H9 (cell line): ENCODE results near the gene IL26. TPM values are rescaled to one million over a fixed set of nuclear protein-coding genes. Genes with fewer than 3 reads are reported as not detected.

Source experiments
- DNase-seq: peaks from one replicate; pipeline ENCODE4 v3.0.0-alpha.2; 2017
- H2AFZ ChIP-seq: one replicate; pipeline ENCODE4 v1.6.1; 2013; ENCODE audit warnings: mild to moderate bottlenecking, low read length, control low read depth, moderate library complexity
- H2AK5ac ChIP-seq: 2 replicates; pipeline ENCODE4 v1.6.1; 2013; ENCODE audit warnings: low read length, control low read depth, mixed read lengths; ENCODE audit not compliant: insufficient read length
- H2BK120ac ChIP-seq: one replicate; pipeline ENCODE4 v1.6.1; 2013; ENCODE audit warnings: low read depth, mild to moderate bottlenecking, low read length, control low read depth, inconsistent platforms; ENCODE audit not compliant: poor library complexity, severe bottlenecking
- H2BK12ac ChIP-seq: 2 replicates; pipeline ENCODE4 v1.6.1; 2013; ENCODE audit warnings: low read length, control low read depth, mixed read lengths, low read depth; ENCODE audit not compliant: insufficient read length
- H2BK15ac ChIP-seq: 2 replicates; pipeline ENCODE4 v1.6.1; 2013; ENCODE audit warnings: low read depth, low read length, control low read depth
- H2BK20ac ChIP-seq: one replicate; pipeline ENCODE4 v1.6.1; 2013; ENCODE audit warnings: low read depth, mild to moderate bottlenecking, low read length, control low read depth, inconsistent platforms; ENCODE audit not compliant: poor library complexity, severe bottlenecking
- H2BK5ac ChIP-seq: 2 replicates; pipeline ENCODE4 v1.6.1; 2013; ENCODE audit warnings: low read length, control low read depth, mixed read lengths; ENCODE audit not compliant: insufficient read length
- H3K14ac ChIP-seq: 2 replicates; pipeline ENCODE4 v1.6.1; 2013; ENCODE audit warnings: low read length, control low read depth; ENCODE audit not compliant: insufficient read depth
- H3K18ac ChIP-seq: 2 replicates; pipeline ENCODE4 v1.6.1; 2013; ENCODE audit warnings: low read depth, mild to moderate bottlenecking, mixed read lengths, low read length, control low read depth; ENCODE audit not compliant: insufficient read length
- H3K23ac ChIP-seq: 2 replicates; pipeline ENCODE4 v1.6.1; 2013; ENCODE audit warnings: low read length, control low read depth, mixed read lengths, low read depth; ENCODE audit not compliant: insufficient read length
- H3K23me2 ChIP-seq: 2 replicates; pipeline ENCODE4 v1.6.1; 2013; ENCODE audit warnings: low read depth, mild to moderate bottlenecking, mixed read lengths, low read length, control low read depth; ENCODE audit not compliant: insufficient read length, poor library complexity, severe bottlenecking
- H3K27ac ChIP-seq: 2 replicates; pipeline ENCODE4 v1.5.1; 2013; ENCODE audit warnings: low read length, control low read depth, mixed read lengths, low read depth; ENCODE audit not compliant: insufficient read length
- H3K27me3 ChIP-seq: 2 replicates; pipeline ENCODE4 v1.6.1; 2013; ENCODE audit warnings: low read length, control low read depth, inconsistent platforms; ENCODE audit not compliant: insufficient read depth
- H3K4ac ChIP-seq: 2 replicates; pipeline ENCODE4 v1.6.1; 2013; ENCODE audit warnings: low read depth, mild to moderate bottlenecking, control low read depth, inconsistent platforms, low read length, moderate library complexity
- H3K4me1 ChIP-seq: 2 replicates; pipeline ENCODE4 v1.6.1; 2013; ENCODE audit warnings: low read length, control low read depth, inconsistent platforms; ENCODE audit not compliant: insufficient read depth
- H3K4me2 ChIP-seq: 2 replicates; pipeline ENCODE4 v1.6.1; 2013; ENCODE audit warnings: low read length, control low read depth, mixed read lengths; ENCODE audit not compliant: insufficient read length, insufficient read depth
- H3K56ac ChIP-seq: 2 replicates; pipeline ENCODE4 v1.6.1; 2013; ENCODE audit warnings: low read depth, mild to moderate bottlenecking, mixed read lengths, low read length, control low read depth; ENCODE audit not compliant: insufficient read length
- H3K79me1 ChIP-seq: 2 replicates; pipeline ENCODE4 v1.6.1; 2013; ENCODE audit warnings: low read depth, mild to moderate bottlenecking, moderate library complexity, low read length, control low read depth, inconsistent platforms; ENCODE audit not compliant: insufficient read depth, poor library complexity, severe bottlenecking
- H3K79me2 ChIP-seq: 2 replicates; pipeline ENCODE4 v1.6.1; 2013; ENCODE audit warnings: low read length, control low read depth, inconsistent platforms; ENCODE audit not compliant: insufficient read depth
- H3K9ac ChIP-seq: 2 replicates; pipeline ENCODE4 v1.6.1; 2013; ENCODE audit warnings: low read length, control low read depth, mixed read lengths; ENCODE audit not compliant: insufficient read length; ENCODE audit errors: extremely low read depth
- H3K9me3 ChIP-seq: one replicate; pipeline ENCODE4 v1.6.1; 2013; ENCODE audit warnings: low read depth, low read length, inconsistent platforms; ENCODE audit not compliant: control insufficient read depth
- H3T11ph ChIP-seq: one replicate; pipeline ENCODE4 v1.6.1; 2013; ENCODE audit warnings: mild to moderate bottlenecking, low read length, control low read depth, inconsistent platforms
- H4K20me1 ChIP-seq: one replicate; pipeline ENCODE4 v1.6.1; 2013; ENCODE audit not compliant: control insufficient read depth, insufficient read length, insufficient read depth
- H4K5ac ChIP-seq: 2 replicates; pipeline ENCODE4 v1.6.1; 2013; ENCODE audit warnings: low read depth, mild to moderate bottlenecking, mixed read lengths, low read length, control low read depth; ENCODE audit not compliant: insufficient read length
- H4K8ac ChIP-seq: replicated peaks from 2 replicates; pipeline ENCODE4 v1.6.1; 2013; ENCODE audit warnings: low read length, control low read depth, mixed read lengths, low read depth; ENCODE audit not compliant: insufficient read length
- H4K91ac ChIP-seq: 2 replicates; pipeline ENCODE4 v1.6.1; 2013; ENCODE audit warnings: low read depth, mild to moderate bottlenecking, moderate library complexity, mixed read lengths, low read length, control low read depth; ENCODE audit not compliant: insufficient read length
- H3K27ac Mint-ChIP-seq, 3 experiments: 2 replicates in 2 of 3; 3 replicates in 1 of 3; pipeline ENCODE4 v1.8.0; 2020 to 2021; ENCODE audit warnings: mixed read lengths in 3 of 3, mild to moderate bottlenecking in 1 of 3, moderate library complexity in 1 of 3
- H3K27me3 Mint-ChIP-seq: 2 replicates; pipeline ENCODE4 v1.8.0; 2021; ENCODE audit warnings: low read depth, mild to moderate bottlenecking, moderate library complexity, mixed read lengths
- H3K36me3 Mint-ChIP-seq, 3 experiments: 2 replicates in 2 of 3; 3 replicates in 1 of 3; pipeline ENCODE4 v1.8.0; 2020 to 2021; ENCODE audit warnings: low read depth in 3 of 3, mixed read lengths in 3 of 3; ENCODE audit not compliant: insufficient read depth in 1 of 3
- H3K4me1 Mint-ChIP-seq, 2 experiments: 2 replicates each; pipeline ENCODE4 v1.8.0; 2020; ENCODE audit warnings: mixed read lengths in 2 of 2
- H3K4me3 Mint-ChIP-seq, 2 experiments: 2 replicates in 1 of 2; 3 replicates in 1 of 2; pipeline ENCODE4 v1.8.0; 2020 to 2021; ENCODE audit warnings: mild to moderate bottlenecking in 2 of 2, mixed read lengths in 2 of 2, moderate library complexity in 1 of 2
- H3K9me3 Mint-ChIP-seq, 2 experiments: 2 replicates in 1 of 2; 3 replicates in 1 of 2; pipeline ENCODE4 v1.8.0; 2020; ENCODE audit warnings: mild to moderate bottlenecking in 2 of 2, mixed read lengths in 2 of 2, moderate library complexity in 1 of 2
- CTCF ChIP-seq: fragments of 200-600 bp; sonication (generic); conservative IDR thresholded peaks from 3 replicates; pipeline ENCODE4 v1.8.0; 2021; ENCODE audit warnings: antibody characterized with exemption, mild to moderate bottlenecking
- WGBS: extraction: QIAGEN DNeasy Blood & Tissue Kit; methylation state at CpG from one replicate; pipeline ENCODE4 v1.1.7; 2013; ENCODE audit warnings: missing lambda C conversion rate, low lambda C conversion rate, mixed read lengths; ENCODE audit not compliant: insufficient read length; ENCODE audit errors: extremely low coverage; 5-methylcytosine and 5-hydroxymethylcytosine counted together
- total RNA-seq: library from RNA; stranded (reverse); gene quantifications from 2 replicates; pipeline ENCODE4 v1.2.1, GENCODE V29; 2021

IL26 gene
- total RNA-seq, 1 experiment from 2014 or later: not detected

- H3K56ac ChIP-seq: no peak overlapping the region
- H3K27ac ChIP-seq: no peak overlapping the region
- no peaks in the 10 kb centered on the region for H4K20me1 ChIP-seq
- no peaks in the 10 kb centered on the region for H3K9me3 ChIP-seq
- H4K5ac ChIP-seq: no peak overlapping the region
- H3K9ac ChIP-seq: no peak overlapping the region
- WGBS: no CpG with 5 or more reads among the region's 2 CpGs
- no peak overlapping the region for H3T11ph ChIP-seq
- no peaks in the 10 kb centered on the region for H3K4me1 ChIP-seq
- Mint-ChIP-seq H3K4me3 (no peak overlapping the region), H3K27ac (no peak overlapping the region), H3K36me3 (no peaks in the 10 kb centered on the region), H3K4me1 (peaks cover 0 to 3% of the 10 kb centered on the region in 2 experiments; a peak in 1 of 4 replicates), H3K9me3 (no peaks in the 10 kb centered on the region), H3K27me3 (no peaks in the 10 kb centered on the region; the same call in 1 of the 2 replicates)
- no peak overlapping the region for H2BK15ac ChIP-seq
- no peak overlapping the region for H3K18ac ChIP-seq
- no peak overlapping the region for H2BK20ac ChIP-seq
- H2BK12ac ChIP-seq: no peak overlapping the region
- H3K79me2 ChIP-seq: no peaks in the 10 kb centered on the region
- no peak overlapping the region for H2AFZ ChIP-seq
- H3K23me2 ChIP-seq: no peaks in the 10 kb centered on the region
- no peak overlapping the region for H3K4ac ChIP-seq
- H3K4me2 ChIP-seq: no peak overlapping the region
- no peak for DNase-seq
- TF ChIP-seq CTCF: no peak
- H2BK120ac ChIP-seq: no peak overlapping the region
- no peaks in the 10 kb centered on the region for H3K79me1 ChIP-seq
- H3K27me3 ChIP-seq: no peaks in the 10 kb centered on the region
- no peak overlapping the region for H2BK5ac ChIP-seq
- no peak overlapping the region for H4K8ac ChIP-seq
- no peak overlapping the region for H3K23ac ChIP-seq
- no peak overlapping the region for H3K14ac ChIP-seq
- H4K91ac ChIP-seq: no peak overlapping the region
- H2AK5ac ChIP-seq: no peak overlapping the region
Measured at GRCh38 chr12:68264857-68265256, 39.2 kb upstream of the IL26 start.
